H1 (cell line): ENCODE data around the gene RNF111. TPM values are rescaled to one million over a fixed set of nuclear protein-coding genes. Genes with fewer than 3 reads are reported as not detected.

Experiments used
- CTCF ChIA-PET: fragments of 300-600 bp; sonication (Branson Sonifier 250); formaldehyde crosslinking; loops from one replicate; lab custom pipeline; 2021; ENCODE audit not compliant: partially characterized antibody; lab: Charles Lee
- POLR2A ChIA-PET: fragments of 300-600 bp; sonication (Branson Sonifier 250); formaldehyde crosslinking; loops from one replicate; lab custom pipeline; 2021; ENCODE audit warnings: inconsistent platforms; ENCODE audit not compliant: partially characterized antibody; lab: Charles Lee
- DNase-seq, 2 experiments: peaks; one replicate each; pipeline versions ENCODE4 v3.0.0 to v3.0.0-alpha.2; 2010 to 2022; ENCODE audit warnings: low spot score in 2 of 2, low read depth in 1 of 2, mixed read lengths in 1 of 2
- FAIRE-seq: peaks from 2 replicates; lab custom pipeline; 2011; peaks lifted over from hg19 to GRCh38; lab: Jason Lieb, UNC
- H2AFZ ChIP-seq: 2 replicates; pipeline ENCODE4 v1.8.1; 2012; ENCODE audit warnings: low read length, inconsistent platforms
- H2AK5ac ChIP-seq: 2 replicates; pipeline ENCODE4 v1.6.1; 2013; ENCODE audit warnings: low read depth, low read length
- H2BK120ac ChIP-seq: replicated peaks from 2 replicates; pipeline ENCODE3; 2013; ENCODE audit warnings: low read depth, low read length, inconsistent platforms
- H2BK12ac ChIP-seq: 2 replicates; pipeline ENCODE4 v1.6.1; 2013; ENCODE audit warnings: low read depth, low read length
- H2BK15ac ChIP-seq: 2 replicates; pipeline ENCODE4 v1.6.1; 2013; ENCODE audit warnings: low read length
- H2BK20ac ChIP-seq: 2 replicates; pipeline ENCODE4 v1.6.1; 2013; ENCODE audit warnings: low read length
- H2BK5ac ChIP-seq: 2 replicates; pipeline ENCODE4 v1.6.1; 2013; ENCODE audit warnings: low read depth, low read length
- H3K14ac ChIP-seq: 2 replicates; pipeline ENCODE4 v1.6.1; 2013; ENCODE audit warnings: inconsistent platforms; ENCODE audit not compliant: insufficient read length
- H3K18ac ChIP-seq: 2 replicates; pipeline ENCODE4 v1.6.1; 2013; ENCODE audit warnings: low read length; ENCODE audit errors: extremely low read depth
- H3K23ac ChIP-seq: 2 replicates; pipeline ENCODE4 v1.6.1; 2013; ENCODE audit warnings: inconsistent platforms; ENCODE audit not compliant: insufficient read length
- H3K23me2 ChIP-seq: 2 replicates; pipeline ENCODE4 v1.6.1; 2013; ENCODE audit warnings: low read depth, low read length
- H3K27ac ChIP-seq: 2 replicates; pipeline ENCODE4 v1.6.1; 2011; ENCODE audit warnings: low read depth, low read length, inconsistent platforms
- H3K27me3 ChIP-seq, 4 experiments: replicated peaks in 1 of 4; 1 replicate in 1 of 4; 2 replicates in 3 of 4; pipeline versions ENCODE4 v1.6.1 to v1.8.1; 2011 to 2013; ENCODE audit warnings: low read length in 3 of 4, mild to moderate bottlenecking in 3 of 4, inconsistent platforms in 2 of 4, mixed read lengths in 2 of 4, moderate library complexity in 1 of 4; ENCODE audit not compliant: control insufficient read depth in 3 of 4, insufficient read depth in 3 of 4; ENCODE audit errors: extremely low read depth in 1 of 4
- H3K36me3 ChIP-seq, 4 experiments: 2 replicates each; pipeline versions ENCODE4 v1.6.1 to v1.8.1; 2011 to 2013; ENCODE audit warnings: mild to moderate bottlenecking in 4 of 4, low read length in 3 of 4, moderate library complexity in 2 of 4, control low read depth in 1 of 4, inconsistent platforms in 1 of 4; ENCODE audit not compliant: insufficient read depth in 4 of 4, control insufficient read depth in 2 of 4
- H3K4ac ChIP-seq: replicated peaks from 2 replicates; pipeline ENCODE3; 2013; ENCODE audit warnings: low read length, low read depth, mixed read lengths, inconsistent platforms; ENCODE audit not compliant: insufficient read length
- H3K4me1 ChIP-seq, 4 experiments: replicated peaks in 1 of 4; 1 replicate in 1 of 4; 2 replicates in 3 of 4; pipeline versions ENCODE4 v1.6.1 to v1.8.1; 2011 to 2013; ENCODE audit warnings: low read length in 3 of 4, inconsistent platforms in 2 of 4, mixed read lengths in 1 of 4; ENCODE audit not compliant: insufficient read depth in 4 of 4, control insufficient read depth in 3 of 4
- H3K4me2 ChIP-seq, 2 experiments: 2 replicates each; pipeline versions ENCODE4 v1.6.1 to v1.8.1; 2011 to 2013; ENCODE audit warnings: low read depth in 2 of 2, low read length in 2 of 2, control low read depth in 1 of 2, inconsistent platforms in 1 of 2, mild to moderate bottlenecking in 1 of 2; ENCODE audit not compliant: insufficient read depth in 1 of 2
- H3K4me3 ChIP-seq, 4 experiments: fragments of 200-600, 300-600 bp in 1 of 4; sonication (generic), shearing (Covaris generic), sonication (Bioruptor Twin) in 1 of 4; 2 replicates each; pipeline versions ENCODE4 v1.5.1 to v1.8.1; 2011 to 2016; ENCODE audit warnings: low read length in 4 of 4, low read depth in 3 of 4, control low read depth in 2 of 4, inconsistent platforms in 2 of 4, mild to moderate bottlenecking in 2 of 4, mixed read lengths in 1 of 4, moderate library complexity in 1 of 4; ENCODE audit not compliant: insufficient read depth in 2 of 4; ENCODE audit errors: extremely low read depth in 1 of 4
- H3K56ac ChIP-seq: replicated peaks from 2 replicates; pipeline ENCODE3; 2013; ENCODE audit warnings: low read depth, mild to moderate bottlenecking, mixed read lengths, low read length, inconsistent platforms; ENCODE audit not compliant: insufficient read length
- H3K79me1 ChIP-seq: 2 replicates; pipeline ENCODE4 v1.6.1; 2013; ENCODE audit warnings: low read depth, low read length, control low read depth
- H3K79me2 ChIP-seq, 2 experiments: 2 replicates each; pipeline versions ENCODE4 v1.6.1 to v1.8.1; 2012 to 2013; ENCODE audit warnings: low read length in 2 of 2, mild to moderate bottlenecking in 2 of 2, inconsistent platforms in 1 of 2; ENCODE audit not compliant: insufficient read depth in 2 of 2, control insufficient read depth in 1 of 2
- H3K9ac ChIP-seq, 4 experiments: replicated peaks in 1 of 4; 1 replicate in 1 of 4; 2 replicates in 3 of 4; pipeline versions ENCODE4 v1.6.1 to v1.8.1; 2011 to 2013; ENCODE audit warnings: low read depth in 3 of 4, low read length in 3 of 4, control low read depth in 2 of 4, mild to moderate bottlenecking in 2 of 4, moderate library complexity in 2 of 4, inconsistent platforms in 1 of 4; ENCODE audit errors: extremely low read depth in 1 of 4
- H3K9me3 ChIP-seq, 2 experiments: 2 replicates each; pipeline versions ENCODE4 v1.6.1 to v1.8.1; 2012 to 2013; ENCODE audit warnings: mild to moderate bottlenecking in 2 of 2, moderate library complexity in 2 of 2, control low read depth in 1 of 2, inconsistent platforms in 1 of 2, low read depth in 1 of 2, low read length in 1 of 2, mixed read lengths in 1 of 2; ENCODE audit not compliant: insufficient read depth in 2 of 2
- H4K20me1 ChIP-seq, 2 experiments: replicated peaks in 1 of 2; 2 replicates each; pipeline versions ENCODE3 to v1.8.1; 2011 to 2013; ENCODE audit warnings: inconsistent platforms in 2 of 2, low read length in 2 of 2, mild to moderate bottlenecking in 1 of 2; ENCODE audit not compliant: insufficient read depth in 2 of 2, control insufficient read depth in 1 of 2
- H4K5ac ChIP-seq: 2 replicates; pipeline ENCODE4 v1.6.1; 2013; ENCODE audit warnings: low read length, low read depth, mixed read lengths, inconsistent platforms; ENCODE audit not compliant: insufficient read length
- H4K8ac ChIP-seq: 2 replicates; pipeline ENCODE4 v1.8.0; 2013; ENCODE audit warnings: mild to moderate bottlenecking, moderate library complexity, low read length, inconsistent platforms; ENCODE audit not compliant: insufficient read depth; ENCODE audit errors: extremely low read depth
- H4K91ac ChIP-seq: replicated peaks from 2 replicates; pipeline ENCODE3; 2013; ENCODE audit warnings: low read length, mixed read lengths, inconsistent platforms; ENCODE audit not compliant: insufficient read length
- ATF3 ChIP-seq: IDR thresholded peaks from 2 replicates; pipeline ENCODE4 v1.6.1; 2011; ENCODE audit warnings: low read depth, mild to moderate bottlenecking, low read length; ENCODE audit not compliant: insufficient read depth
- GTF2F1 ChIP-seq: IDR thresholded peaks from 2 replicates; pipeline ENCODE4 v1.6.1; 2012; ENCODE audit warnings: low read depth, low read length, improper control_type of control experiment, borderline replicate concordance
- HDAC2 ChIP-seq, 2 experiments: fragments of 300-600 bp in 1 of 2; sonication (generic) in 1 of 2; IDR thresholded peaks; 2 replicates each; pipeline ENCODE4 v1.6.1; 2011 to 2012; ENCODE audit warnings: low read depth in 2 of 2, low read length in 2 of 2, mild to moderate bottlenecking in 2 of 2, moderate library complexity in 2 of 2, borderline replicate concordance in 1 of 2, inconsistent platforms in 1 of 2
- KDM1A ChIP-seq: fragments of 200-600, 300-600 bp; sonication (generic); IDR thresholded peaks from 2 replicates; pipeline ENCODE4 v1.7.1; 2016; ENCODE audit warnings: mild to moderate bottlenecking, low read length, borderline replicate concordance
- POLR2A ChIP-seq, 2 experiments: IDR thresholded peaks; 1 replicate in 1 of 2; 2 replicates in 1 of 2; pipeline ENCODE4 v1.6.1; 2011; ENCODE audit warnings: low read depth in 2 of 2, low read length in 2 of 2, mild to moderate bottlenecking in 2 of 2; ENCODE audit errors: control extremely low read depth in 1 of 2
- TAF7 ChIP-seq: optimal IDR thresholded peaks from 2 replicates; pipeline ENCODE3; 2011; ENCODE audit warnings: low read depth, mild to moderate bottlenecking, inconsistent platforms, low read length, moderate library complexity, borderline replicate concordance
- WGBS, 2 experiments: shearing (Covaris generic) in 1 of 2; methylation state at CpG; one replicate each; pipeline versions ENCODE4 v1.1.6 to v1.1.7; 2013 to 2015; ENCODE audit warnings: low lambda C conversion rate in 2 of 2, mixed read lengths in 2 of 2, inconsistent platforms in 1 of 2, low coverage in 1 of 2, missing lambda C conversion rate in 1 of 2; ENCODE audit not compliant: insufficient replicate concordance in 2 of 2, insufficient coverage in 1 of 2, insufficient read length in 1 of 2; ENCODE audit errors: extremely low coverage in 1 of 2, missing lambda C conversion rate in 1 of 2; 5-methylcytosine and 5-hydroxymethylcytosine counted together
- polyA plus RNA-seq, 7 experiments: library from polyadenylated mRNA; depleted of rRNA in 3 of 7; stranded (reverse) in 5 of 7; unstranded in 2 of 7; fragments of >200 nt in 5 of 7; fragments of 200-250 nt in 2 of 7; gene quantifications; 1 replicate in 5 of 7; 2 replicates in 1 of 7; 4 replicates in 1 of 7; pipeline versions ENCODE4 v1.2.1 to v1.2.3, GENCODE V29; 2011 to 2013; ENCODE audit warnings: missing spikeins in 2 of 7, mixed read lengths in 2 of 7
- total RNA-seq: library from RNA; stranded (reverse); fragmentation: NEBNext Ultra II Directional; extraction: Animal tissue kit (Norgen Biotek cat#: 25700); gene quantifications from 2 replicates; pipeline ENCODE4 v1.2.1, GENCODE V29; 2021

The RNF111 gene
- total and polyA plus RNA-seq, 2 of the 8 experiments (the other 6 are each of a cell fraction or from before 2014, with no cell fraction given) = 18.5 to 26.6 TPM

- WGBS, 2 experiments = 95% methylated on average over 1 of the region's 1 CpG; no CpG with 5 or more reads in 1 of the 2 experiments
- no peak overlapping the region for H3K4ac ChIP-seq
- H3K56ac ChIP-seq = no peak overlapping the region
- no peak overlapping the region for H3K4me2 ChIP-seq
- no peak overlapping the region for H2BK12ac ChIP-seq
- H4K91ac ChIP-seq = no peak overlapping the region
- peaks cover 0 to 10% (median 4%) of the 10 kb centered on the region in 4 experiments; a peak in 5 of 8 replicates for H3K36me3 ChIP-seq
- H4K8ac ChIP-seq = no peak overlapping the region
- H3K18ac ChIP-seq = no peak overlapping the region
- TF ChIP-seq TAF7 (no peak), ATF3 (no peak), POLR2A (IDR thresholded peaks at IDR 0.05; ENCODE audit: control extremely low read depth in 1 of 2, low read depth in 2 of 2, low read length in 2 of 2) (no peak), HDAC2 (IDR thresholded peaks at IDR 0.05; ENCODE audit: borderline replicate concordance in 1 of 2, low read depth in 2 of 2, low read length in 2 of 2) (no peak), GTF2F1 (no peak), KDM1A (no peak)
- no peak overlapping the region for H2BK15ac ChIP-seq
- FAIRE-seq = no peak
- no peak for DNase-seq
- ChIA-PET POLR2A (interaction anchor here (1.0 kb wide), 1 partner anchor 10 kb away, joined by 3 read pairs; no protein-coding TSS in a partner anchor), CTCF (interaction anchor here (0.6 to 0.7 kb wide), 2 partner anchors 11 to 35 kb away, joined by 3 read pairs; no protein-coding TSS in a partner anchor)
- H2BK120ac ChIP-seq = no peak overlapping the region
- H3K23ac ChIP-seq = no peak overlapping the region
- H2AK5ac ChIP-seq = no peak overlapping the region
- H3K27me3 ChIP-seq = no peaks in the 10 kb centered on the region
- H3K4me1 ChIP-seq = no peaks in the 10 kb centered on the region; a peak in 1 of 7 replicates
- H3K79me2 ChIP-seq = peaks cover 5 to 83% of the 10 kb centered on the region in 2 experiments; a peak in 3 of 4 replicates
- H3K9ac ChIP-seq = no peak overlapping the region
- no peak overlapping the region for H3K4me3 ChIP-seq
- no peaks in the 10 kb centered on the region; the same call in 1 of the 2 replicates for H3K79me1 ChIP-seq
- no peak overlapping the region for H2BK5ac ChIP-seq
- H4K20me1 ChIP-seq = no peaks in the 10 kb centered on the region
- no peak overlapping the region for H2AFZ ChIP-seq
- H3K23me2 ChIP-seq = no peaks in the 10 kb centered on the region
- H3K27ac ChIP-seq = no peak overlapping the region
- H3K9me3 ChIP-seq = peaks cover 5% of the 10 kb centered on the region in 2 experiments; a peak in 3 of 4 replicates
- no peak overlapping the region for H2BK20ac ChIP-seq
- no peak overlapping the region for H3K14ac ChIP-seq
- H4K5ac ChIP-seq = no peak overlapping the region
Observed at GRCh38 chr15:59014068-59014467, 26.6 kb downstream of the RNF111 start.
